Measurements from ENCODE around the gene MSH6. TPM values are rescaled to one million over a fixed set of nuclear protein-coding genes. Genes with fewer than 3 reads are reported as not detected.

Gene MSH6
- total and polyA plus RNA-seq, 2 experiments from 2014 or later = 78.1 to 80.7 TPM

- Histone ChIP-seq H3K9me3 (ENCODE audit: low read depth) (no peaks in the 10 kb centered on the region), H3K36me3 (no peaks in the 10 kb centered on the region), H3K27ac (no peak overlapping the region), H3K4me1 (ENCODE audit: low read depth) (no peaks in the 10 kb centered on the region), H3K4me3 (no peak overlapping the region), H3K27me3 (no peaks in the 10 kb centered on the region)
- TF ChIP-seq, protein P1, sequence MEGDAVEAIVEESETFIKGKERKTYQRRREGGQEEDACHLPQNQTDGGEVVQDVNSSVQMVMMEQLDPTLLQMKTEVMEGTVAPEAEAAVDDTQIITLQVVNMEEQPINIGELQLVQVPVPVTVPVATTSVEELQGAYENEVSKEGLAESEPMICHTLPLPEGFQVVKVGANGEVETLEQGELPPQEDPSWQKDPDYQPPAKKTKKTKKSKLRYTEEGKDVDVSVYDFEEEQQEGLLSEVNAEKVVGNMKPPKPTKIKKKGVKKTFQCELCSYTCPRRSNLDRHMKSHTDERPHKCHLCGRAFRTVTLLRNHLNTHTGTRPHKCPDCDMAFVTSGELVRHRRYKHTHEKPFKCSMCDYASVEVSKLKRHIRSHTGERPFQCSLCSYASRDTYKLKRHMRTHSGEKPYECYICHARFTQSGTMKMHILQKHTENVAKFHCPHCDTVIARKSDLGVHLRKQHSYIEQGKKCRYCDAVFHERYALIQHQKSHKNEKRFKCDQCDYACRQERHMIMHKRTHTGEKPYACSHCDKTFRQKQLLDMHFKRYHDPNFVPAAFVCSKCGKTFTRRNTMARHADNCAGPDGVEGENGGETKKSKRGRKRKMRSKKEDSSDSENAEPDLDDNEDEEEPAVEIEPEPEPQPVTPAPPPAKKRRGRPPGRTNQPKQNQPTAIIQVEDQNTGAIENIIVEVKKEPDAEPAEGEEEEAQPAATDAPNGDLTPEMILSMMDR (IDR thresholded peaks at IDR 0.05; ENCODE audit: low read depth, low read length) = no peak
- DNase-seq (ENCODE audit: low read depth in 1 of 2, low spot score in 1 of 2) = no peak
Measured at GRCh38 chr2:47777277-47777937, 5.5 kb upstream of the MSH6 start.

GRCh38 chr2:47778698-47779425 is 4.1 kb upstream of the MSH6 start:
- Histone ChIP-seq H3K27ac (no peak overlapping the region), H3K36me3 (no peaks in the 10 kb centered on the region), H3K4me3 (no peak overlapping the region), H3K27me3 (no peaks in the 10 kb centered on the region), H3K4me1 (ENCODE audit: low read depth) (no peaks in the 10 kb centered on the region), H3K9me3 (ENCODE audit: low read depth) (no peaks in the 10 kb centered on the region)
- no peak for DNase-seq (ENCODE audit: low read depth in 1 of 2, low spot score in 1 of 2)
- TF ChIP-seq, protein P1 (IDR thresholded peaks at IDR 0.05; ENCODE audit: low read depth, low read length) = no peak

- TF ChIP-seq, protein P1 (IDR thresholded peaks at IDR 0.05; ENCODE audit: low read depth, low read length) = no peak
- Histone ChIP-seq H3K9me3 (ENCODE audit: low read depth) (no peaks in the 10 kb centered on the region), H3K27ac (no peak overlapping the region), H3K36me3 (no peaks in the 10 kb centered on the region), H3K4me1 (ENCODE audit: low read depth) (no peaks in the 10 kb centered on the region), H3K4me3 (no peak overlapping the region), H3K27me3 (no peaks in the 10 kb centered on the region)
- no peak for DNase-seq (ENCODE audit: low read depth in 1 of 2, low spot score in 1 of 2)
Measured at GRCh38 chr2:47779426-47779790, 3.5 kb upstream of the MSH6 start.

DNA sequence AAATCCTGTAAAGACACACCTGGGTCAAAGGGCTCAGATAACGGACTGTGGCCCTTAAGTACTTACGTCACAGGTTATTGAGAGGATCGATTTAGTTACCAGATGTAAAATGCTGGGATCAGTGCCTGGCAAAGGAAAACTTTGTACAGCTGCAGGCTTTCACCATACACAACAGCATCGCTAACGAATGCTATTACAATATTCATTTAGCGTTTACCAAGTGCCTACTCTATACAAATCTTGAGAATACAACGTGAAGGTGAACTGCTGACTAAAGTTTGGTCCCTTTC is 619 bp upstream of the MSH6 start:
- DNase-seq (ENCODE audit: low read depth in 1 of 2, low spot score in 1 of 2) = no peak
- Histone ChIP-seq H3K9me3 (ENCODE audit: low read depth) (no peaks in the 10 kb centered on the region), H3K36me3 (no peaks in the 10 kb centered on the region), H3K4me3 (peak overlapping the region; percentile 73), H3K27me3 (no peaks in the 10 kb centered on the region), H3K27ac (peak overlapping the region; percentile 88), H3K4me1 (ENCODE audit: low read depth) (no peaks in the 10 kb centered on the region)
- TF ChIP-seq, protein P1 (IDR thresholded peaks at IDR 0.05; ENCODE audit: low read depth, low read length) = no peak

DNA sequence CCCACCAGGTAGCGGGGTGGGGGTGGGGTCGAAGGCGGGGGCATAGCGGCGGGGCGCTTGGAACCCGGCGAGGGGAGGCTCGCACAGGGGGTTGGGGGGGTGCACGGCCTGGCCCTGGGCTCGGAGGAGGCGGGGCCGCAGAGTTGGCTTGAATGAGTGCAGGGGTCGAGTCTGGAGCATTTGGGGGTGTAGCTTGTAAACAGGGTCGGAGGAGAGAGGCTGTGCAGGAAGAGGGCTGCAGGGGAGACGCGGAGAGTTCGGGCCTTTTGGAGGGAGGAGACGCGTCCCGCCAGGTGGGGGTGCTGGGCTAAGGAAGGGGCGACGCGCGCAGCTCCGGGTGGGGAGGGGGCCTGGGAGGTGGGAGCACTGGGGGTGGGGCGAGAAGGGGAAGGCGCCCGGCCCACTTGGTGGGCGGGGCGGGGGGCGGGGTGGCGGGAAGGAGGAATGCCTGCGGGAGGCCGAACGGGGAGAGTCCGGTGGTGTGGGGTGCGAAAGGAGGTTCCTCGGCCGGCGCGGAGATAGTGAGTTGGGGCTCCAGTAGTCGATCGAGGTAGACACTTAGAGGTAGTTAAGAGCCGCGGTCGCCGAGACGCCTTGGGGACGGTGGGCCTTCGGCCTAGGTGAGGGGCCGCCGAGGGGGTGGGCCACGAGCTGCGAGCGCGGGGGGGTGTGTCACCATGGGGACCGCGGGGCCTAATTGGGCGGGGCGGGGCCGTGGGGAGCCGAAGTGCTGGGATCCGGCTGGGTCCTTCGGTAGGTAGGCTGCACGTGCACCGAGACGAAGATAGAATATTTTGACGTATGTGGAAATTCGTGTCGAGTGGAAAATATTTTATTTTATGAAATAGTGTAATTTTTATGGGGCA is 774 bp downstream of the MSH6 start:
- no peaks in the 10 kb centered on the region for H3K9me3 ChIP-seq (ENCODE audit: low read depth)
- DNase-seq (ENCODE audit: low read depth in 1 of 2, low spot score in 1 of 2) = peak; percentile 57 to 84
- no peaks in the 10 kb centered on the region for H3K4me1 ChIP-seq (ENCODE audit: low read depth)
- no peaks in the 10 kb centered on the region for H3K36me3 ChIP-seq
- peak overlapping the region; percentile 88 for H3K27ac ChIP-seq
- peak overlapping the region; percentile 73 for H3K4me3 ChIP-seq
- no peaks in the 10 kb centered on the region for H3K27me3 ChIP-seq
- TF ChIP-seq, protein P1 (IDR thresholded peaks at IDR 0.05; ENCODE audit: low read depth, low read length) = no peak

Measured in cardiac muscle cell (in vitro differentiated cells and primary cell).